Kidney epithelial cell (primary cell): ENCODE data around the gene PI4KA. TPM values are rescaled to one million over a fixed set of nuclear protein-coding genes. Genes with fewer than 3 reads are reported as not detected.

Source experiments
- DNase-seq: peaks from one replicate; pipeline ENCODE4 v3.0.0-alpha.2; 2010; ENCODE audit warnings: low read depth
- H3K27me3 ChIP-seq: 2 replicates; pipeline ENCODE4 v1.6.0; 2011; ENCODE audit warnings: low read length; ENCODE audit not compliant: control insufficient read depth, insufficient read depth
- H3K36me3 ChIP-seq: 2 replicates; pipeline ENCODE4 v1.5.1; 2011; ENCODE audit warnings: low read length; ENCODE audit not compliant: control insufficient read depth, insufficient read depth
- H3K4me3 ChIP-seq: 2 replicates; pipeline ENCODE4 v1.5.1; 2011; ENCODE audit warnings: low read depth, mild to moderate bottlenecking, control low read depth, low read length
- total RNA-seq: library from RNA; depleted of rRNA; stranded (reverse); fragments of >200 nt; gene quantifications from 2 replicates; pipeline ENCODE4 v1.2.3, GENCODE V29; 2015
- TF ChIP-seq, protein P1 (sequence below): IDR thresholded peaks from 2 replicates; pipeline ENCODE4 v1.5.1; 2011; ENCODE audit warnings: mild to moderate bottlenecking, moderate library complexity, low read length, control low read depth, inconsistent platforms; ENCODE audit not compliant: insufficient read depth, poor library complexity, severe bottlenecking

The PI4KA gene
- total RNA-seq, 1 donor from 2014 or later, result 50.6 TPM

DNA sequence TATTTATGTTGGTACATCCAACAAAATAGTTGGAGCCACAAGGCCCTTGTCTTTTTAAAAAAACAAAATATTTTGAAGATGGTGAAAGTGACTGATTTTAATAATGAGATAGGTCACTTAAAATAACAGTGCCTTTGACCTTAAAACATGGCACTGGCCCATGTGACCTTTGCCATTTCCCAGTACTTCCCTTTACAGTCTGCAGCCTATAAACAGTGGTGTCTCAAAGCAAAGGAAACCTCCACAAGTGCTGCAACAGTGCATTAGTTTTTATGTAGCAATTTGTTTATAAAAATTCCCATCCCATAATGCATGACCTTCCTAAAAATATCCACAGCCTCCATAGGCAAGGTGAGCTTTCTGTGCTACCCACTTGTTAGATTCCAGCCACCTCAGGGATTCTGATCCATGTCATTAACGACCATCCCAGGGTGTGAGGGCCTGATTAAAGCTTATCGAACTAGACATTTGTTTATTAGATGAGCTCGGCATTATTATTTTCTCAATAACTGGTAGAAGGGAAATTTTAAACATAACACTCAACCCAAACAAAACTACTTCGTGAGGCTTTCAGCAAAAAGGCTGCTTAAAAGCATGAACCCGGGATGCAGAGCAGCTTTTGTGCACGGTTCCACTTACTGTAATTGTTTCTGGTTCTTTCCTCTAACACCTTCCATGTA lies 30.6 kb upstream of the PI4KA start:
- TF ChIP-seq, protein P1, sequence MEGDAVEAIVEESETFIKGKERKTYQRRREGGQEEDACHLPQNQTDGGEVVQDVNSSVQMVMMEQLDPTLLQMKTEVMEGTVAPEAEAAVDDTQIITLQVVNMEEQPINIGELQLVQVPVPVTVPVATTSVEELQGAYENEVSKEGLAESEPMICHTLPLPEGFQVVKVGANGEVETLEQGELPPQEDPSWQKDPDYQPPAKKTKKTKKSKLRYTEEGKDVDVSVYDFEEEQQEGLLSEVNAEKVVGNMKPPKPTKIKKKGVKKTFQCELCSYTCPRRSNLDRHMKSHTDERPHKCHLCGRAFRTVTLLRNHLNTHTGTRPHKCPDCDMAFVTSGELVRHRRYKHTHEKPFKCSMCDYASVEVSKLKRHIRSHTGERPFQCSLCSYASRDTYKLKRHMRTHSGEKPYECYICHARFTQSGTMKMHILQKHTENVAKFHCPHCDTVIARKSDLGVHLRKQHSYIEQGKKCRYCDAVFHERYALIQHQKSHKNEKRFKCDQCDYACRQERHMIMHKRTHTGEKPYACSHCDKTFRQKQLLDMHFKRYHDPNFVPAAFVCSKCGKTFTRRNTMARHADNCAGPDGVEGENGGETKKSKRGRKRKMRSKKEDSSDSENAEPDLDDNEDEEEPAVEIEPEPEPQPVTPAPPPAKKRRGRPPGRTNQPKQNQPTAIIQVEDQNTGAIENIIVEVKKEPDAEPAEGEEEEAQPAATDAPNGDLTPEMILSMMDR, result no peak
- Histone ChIP-seq H3K36me3 (no peaks in the 10 kb centered on the region), H3K27me3 (no peaks in the 10 kb centered on the region), H3K4me3 (no peak overlapping the region)
- DNase-seq, result no peak

GRCh38 chr22:20887375-20887774 lies 28.8 kb upstream of the PI4KA start:
- no peaks in the 10 kb centered on the region for H3K36me3 ChIP-seq
- H3K27me3 ChIP-seq, result no peaks in the 10 kb centered on the region
- H3K4me3 ChIP-seq, result no peak overlapping the region
- TF ChIP-seq, protein P1, result no peak
- no peak for DNase-seq

DNA sequence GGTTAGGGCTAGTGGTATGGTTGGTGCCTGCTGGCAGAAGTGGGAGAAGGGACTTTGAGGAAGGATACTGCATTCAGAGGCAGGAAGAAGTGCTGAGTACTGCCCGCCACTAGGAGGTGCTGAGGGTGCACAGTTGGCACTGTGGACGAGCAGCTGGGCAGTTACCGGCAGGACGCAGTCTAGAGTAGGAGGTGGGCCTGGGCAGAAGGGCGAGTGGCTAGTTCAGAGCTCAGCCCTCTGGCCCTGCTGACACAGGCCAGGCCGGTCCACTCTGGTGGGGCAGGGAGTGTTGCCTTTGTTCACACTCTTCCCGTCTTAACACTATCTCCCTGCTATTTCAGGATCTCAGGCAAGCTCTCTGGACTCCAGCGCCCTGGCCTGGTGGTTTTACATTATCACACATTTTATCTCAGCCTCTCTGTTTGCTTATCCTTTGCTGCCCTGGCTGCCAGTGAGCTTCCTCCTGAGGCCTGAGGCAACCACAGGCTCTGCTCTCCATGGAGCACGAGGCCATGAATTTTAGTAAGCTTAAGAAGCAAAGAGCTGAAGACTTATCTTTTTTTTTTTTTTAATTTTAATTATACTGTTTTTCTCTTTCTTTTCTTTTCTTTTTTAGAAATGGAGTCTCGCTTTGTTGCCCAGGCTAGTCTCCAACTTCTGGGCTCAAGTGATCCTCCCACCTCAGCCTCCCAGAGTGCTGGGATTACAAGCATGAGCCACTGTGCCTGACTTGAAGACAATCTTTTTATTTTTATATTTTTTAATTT lies 27.1 kb upstream of the PI4KA start:
- no peaks in the 10 kb centered on the region for H3K27me3 ChIP-seq
- H3K4me3 ChIP-seq, result no peak overlapping the region
- TF ChIP-seq, protein P1, result peak; percentile 98
- no peak for DNase-seq
- no peaks in the 10 kb centered on the region for H3K36me3 ChIP-seq

DNA sequence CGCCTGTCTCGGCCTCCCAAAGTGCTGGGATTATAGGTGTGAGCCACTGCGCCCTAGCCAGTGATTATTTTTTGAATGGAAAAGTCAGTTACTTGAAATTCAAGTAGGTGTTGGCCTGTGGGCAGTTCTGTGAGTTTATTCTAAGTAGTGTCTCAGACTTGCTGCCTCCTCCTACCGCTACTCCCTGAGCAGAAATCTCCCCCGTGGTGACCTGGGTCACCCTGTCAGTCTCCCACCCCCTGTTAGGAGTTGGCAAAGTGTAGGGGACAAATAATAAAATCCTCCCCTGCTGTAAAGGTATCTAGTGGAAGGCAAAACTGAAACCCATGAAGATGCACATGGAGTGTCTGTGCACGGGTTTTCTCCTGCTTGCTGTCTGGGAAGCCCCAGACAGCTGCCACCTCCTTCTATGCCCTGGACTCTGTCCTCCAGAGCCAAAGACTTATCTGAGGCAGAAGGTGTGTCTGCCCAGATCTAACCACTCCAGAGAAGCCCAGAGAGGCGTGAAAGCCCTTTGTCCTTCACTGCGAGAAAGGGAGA lies 26.5 kb upstream of the PI4KA start:
- DNase-seq, result no peak
- Histone ChIP-seq H3K4me3 (no peak overlapping the region), H3K36me3 (no peaks in the 10 kb centered on the region), H3K27me3 (no peaks in the 10 kb centered on the region)
- TF ChIP-seq, protein P1, result no peak

GRCh38 chr22:20884454-20884853 lies 25.8 kb upstream of the PI4KA start:
- H3K36me3 ChIP-seq, result no peaks in the 10 kb centered on the region
- no peaks in the 10 kb centered on the region for H3K27me3 ChIP-seq
- TF ChIP-seq, protein P1, result no peak
- DNase-seq, result no peak
- H3K4me3 ChIP-seq, result no peak overlapping the region
